Muscle layer of duodenum (tissue), 2 donors: Measurements from ENCODE around the gene GAB1.

ENCODE experiments used
- H3K27ac ChIP-seq: one replicate; pipeline ENCODE4 v1.7.0; 2013; ENCODE audit warnings: mild to moderate bottlenecking, low read length
- H3K27me3 ChIP-seq: one replicate; pipeline ENCODE4 v1.7.0; 2013; ENCODE audit warnings: low read depth, mild to moderate bottlenecking, control low read depth, low read length
- H3K36me3 ChIP-seq, 2 donors: one replicate each; pipeline ENCODE4 v1.7.0; 2013; ENCODE audit warnings: low read length in 2 of 2, control low read depth in 1 of 2, mild to moderate bottlenecking in 1 of 2; ENCODE audit not compliant: insufficient read depth in 2 of 2, control insufficient read depth in 1 of 2
- H3K4me1 ChIP-seq, 2 donors: one replicate each; pipeline ENCODE4 v1.7.0; 2013; ENCODE audit warnings: low read length in 2 of 2, mild to moderate bottlenecking in 2 of 2, control low read depth in 1 of 2, moderate library complexity in 1 of 2; ENCODE audit not compliant: insufficient read depth in 2 of 2, control insufficient read depth in 1 of 2
- H3K4me3 ChIP-seq, 2 donors: one replicate each; pipeline ENCODE4 v1.7.0; 2013; ENCODE audit warnings: low read length in 2 of 2, low read depth in 1 of 2, mild to moderate bottlenecking in 1 of 2
- H3K9me3 ChIP-seq, 2 donors: one replicate each; pipeline ENCODE4 v1.7.0; 2013; ENCODE audit warnings: low read length in 2 of 2, control low read depth in 1 of 2, mild to moderate bottlenecking in 1 of 2; ENCODE audit not compliant: control insufficient read depth in 1 of 2
- donor health status: healthy.

The GAB1 gene

GRCh38 chr4:143404555-143404954 lies 67.9 kb downstream of the GAB1 start:
- H3K4me1 ChIP-seq, result peaks cover 18 to 66% of the 10 kb centered on the region in 2 donors

GRCh38 chr4:143405075-143405730 lies 68.5 kb downstream of the GAB1 start:
- no peaks in the 10 kb centered on the region for H3K36me3 ChIP-seq
- H3K4me1 ChIP-seq, result peaks cover 18 to 73% of the 10 kb centered on the region in 2 donors
- peak overlapping the region; percentile 18 for H3K27ac ChIP-seq
- no peak overlapping the region for H3K4me3 ChIP-seq
- no peaks in the 10 kb centered on the region for H3K9me3 ChIP-seq
- H3K27me3 ChIP-seq, result no peaks in the 10 kb centered on the region

More at GRCh38 chr4:143404555-143404954, 67.9 kb downstream of the GAB1 start:
- no peaks in the 10 kb centered on the region for H3K9me3 ChIP-seq
- H3K27me3 ChIP-seq, result no peaks in the 10 kb centered on the region
- no peaks in the 10 kb centered on the region for H3K36me3 ChIP-seq
- H3K4me3 ChIP-seq, result no peak overlapping the region
- no peak overlapping the region for H3K27ac ChIP-seq

GRCh38 chr4:143406523-143406922 lies 69.8 kb downstream of the GAB1 start:
- H3K27me3 ChIP-seq, result no peaks in the 10 kb centered on the region
- H3K4me1 ChIP-seq, result peaks cover 23 to 75% of the 10 kb centered on the region in 2 donors
- no peaks in the 10 kb centered on the region for H3K36me3 ChIP-seq
- H3K4me3 ChIP-seq, result no peak overlapping the region
- H3K27ac ChIP-seq, result no peak overlapping the region
- H3K9me3 ChIP-seq, result no peaks in the 10 kb centered on the region

GRCh38 chr4:143407474-143407873 lies 70.8 kb downstream of the GAB1 start:
- H3K9me3 ChIP-seq, result no peaks in the 10 kb centered on the region
- H3K4me1 ChIP-seq, result peaks cover 30 to 79% of the 10 kb centered on the region in 2 donors
- H3K27me3 ChIP-seq, result no peaks in the 10 kb centered on the region
- peak overlapping the region; percentile 7 for H3K27ac ChIP-seq
- no peak overlapping the region for H3K4me3 ChIP-seq
- no peaks in the 10 kb centered on the region for H3K36me3 ChIP-seq

- no peaks in the 10 kb centered on the region for H3K9me3 ChIP-seq
- no peaks in the 10 kb centered on the region for H3K27me3 ChIP-seq
- H3K36me3 ChIP-seq, result no peaks in the 10 kb centered on the region
- H3K4me1 ChIP-seq, result peaks cover 32 to 78% of the 10 kb centered on the region in 2 donors
- H3K27ac ChIP-seq, result no peak overlapping the region
- no peak overlapping the region for H3K4me3 ChIP-seq
Measured at GRCh38 chr4:143407888-143408287, 71.2 kb downstream of the GAB1 start.

GRCh38 chr4:143410015-143410414 lies 73.3 kb downstream of the GAB1 start:
- no peak overlapping the region for H3K27ac ChIP-seq

GRCh38 chr4:143411527-143412419 lies 75.1 kb downstream of the GAB1 start:
- Histone ChIP-seq H3K9me3 (no peaks in the 10 kb centered on the region), H3K27me3 (no peaks in the 10 kb centered on the region), H3K36me3 (peaks cover 3 to 6% of the 10 kb centered on the region in 2 donors), H3K4me1 (peaks cover 15 to 46% of the 10 kb centered on the region in 2 donors), H3K4me3 (no peak overlapping the region), H3K27ac (peak overlapping the region; percentile 30)

More at GRCh38 chr4:143410015-143410414, 73.3 kb downstream of the GAB1 start:
- Histone ChIP-seq H3K27me3 (no peaks in the 10 kb centered on the region), H3K36me3 (no peaks in the 10 kb centered on the region), H3K9me3 (no peaks in the 10 kb centered on the region), H3K4me3 (no peak overlapping the region), H3K4me1 (peaks cover 28 to 63% of the 10 kb centered on the region in 2 donors)

- no peak overlapping the region for H3K27ac ChIP-seq
- H3K4me3 ChIP-seq, result no peak overlapping the region
- no peaks in the 10 kb centered on the region for H3K27me3 ChIP-seq
- peaks cover 14 to 40% of the 10 kb centered on the region in 2 donors for H3K4me1 ChIP-seq
- peaks cover 7 to 10% of the 10 kb centered on the region in 2 donors for H3K36me3 ChIP-seq
- H3K9me3 ChIP-seq, result no peaks in the 10 kb centered on the region
Measured at GRCh38 chr4:143412420-143412758, 75.7 kb downstream of the GAB1 start.

- H3K4me3 ChIP-seq, result no peak overlapping the region
- no peaks in the 10 kb centered on the region for H3K27me3 ChIP-seq
- H3K9me3 ChIP-seq, result no peaks in the 10 kb centered on the region
- peaks cover 0 to 13% of the 10 kb centered on the region in 2 donors for H3K4me1 ChIP-seq
- no peak overlapping the region for H3K27ac ChIP-seq
- H3K36me3 ChIP-seq, result peaks cover 15 to 18% of the 10 kb centered on the region in 2 donors
Measured at GRCh38 chr4:143417679-143418403, 81.2 kb downstream of the GAB1 start.

- H3K9me3 ChIP-seq, result no peaks in the 10 kb centered on the region
- peaks cover 17 to 18% of the 10 kb centered on the region in 2 donors for H3K36me3 ChIP-seq
- H3K4me3 ChIP-seq, result no peak overlapping the region
- H3K4me1 ChIP-seq, result peaks cover 0 to 7% of the 10 kb centered on the region in 2 donors
- H3K27me3 ChIP-seq, result no peaks in the 10 kb centered on the region
- no peak overlapping the region for H3K27ac ChIP-seq
Measured at GRCh38 chr4:143420227-143420626, 83.6 kb downstream of the GAB1 start.

GRCh38 chr4:143421609-143422008 lies 84.9 kb downstream of the GAB1 start:
- Histone ChIP-seq H3K27me3 (no peaks in the 10 kb centered on the region), H3K36me3 (peaks cover 15 to 16% of the 10 kb centered on the region in 2 donors), H3K27ac (no peak overlapping the region), H3K4me1 (peaks cover 0 to 7% of the 10 kb centered on the region in 2 donors), H3K4me3 (no peak overlapping the region), H3K9me3 (no peaks in the 10 kb centered on the region)
